D721Med (cell line): ENCODE data around the gene CARD19.

ENCODE experiments used
- DNase-seq: peaks from one replicate; pipeline ENCODE4 v3.0.0; 2011; ENCODE audit warnings: low spot score; ENCODE audit not compliant: insufficient read length
- FAIRE-seq: peaks from 2 replicates; lab custom pipeline; 2011; peaks lifted over from hg19 to GRCh38; lab: Jason Lieb, UNC
- CTCF ChIP-seq: IDR thresholded peaks from 2 replicates; pipeline ENCODE4 v1.5.1; 2012; ENCODE audit warnings: mild to moderate bottlenecking, control low read depth; ENCODE audit not compliant: insufficient read depth; ENCODE audit errors: missing control alignments

CARD19 gene

GRCh38 chr9:93151097-93151784 lies 55.2 kb downstream of the CARD19 start:
- TF ChIP-seq CTCF, result no peak
- DNase-seq (no peak), FAIRE-seq (no peak)

GRCh38 chr9:93154293-93154903 lies 58.4 kb downstream of the CARD19 start:
- FAIRE-seq (no peak), DNase-seq (peak; percentile 87)
- peak; percentile 55 for TF ChIP-seq CTCF

GRCh38 chr9:93155716-93156474 lies 59.9 kb downstream of the CARD19 start:
- FAIRE-seq, result no peak
- no peak for TF ChIP-seq CTCF
- DNase-seq, result no peak

DNA sequence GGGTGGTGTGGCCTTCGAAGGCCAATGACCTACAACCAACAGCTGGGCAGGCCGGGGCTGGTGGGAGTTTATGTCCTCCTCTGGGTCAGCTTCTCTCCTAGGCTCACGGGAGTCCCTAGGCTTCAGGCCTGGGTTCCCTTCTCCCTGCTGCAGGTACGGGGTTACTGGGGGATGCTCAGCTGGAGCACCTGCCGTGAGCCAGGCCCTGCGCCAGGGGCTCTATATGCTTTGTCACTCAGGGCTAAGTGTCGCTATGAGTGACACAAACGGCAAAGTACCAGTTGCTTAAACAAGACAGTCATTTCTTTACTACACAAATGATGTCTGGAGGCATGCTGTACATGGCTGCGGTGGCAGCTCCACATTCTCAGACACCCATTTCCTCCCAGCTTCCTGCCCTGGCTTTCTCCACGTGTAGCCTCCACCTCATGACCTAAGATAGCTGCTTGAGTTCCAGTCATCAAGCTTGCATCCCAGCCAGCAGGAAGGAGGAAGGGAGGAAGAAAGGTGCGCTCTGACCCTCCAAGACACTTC lies 60.5 kb downstream of the CARD19 start:
- FAIRE-seq (no peak), DNase-seq (no peak)
- no peak for TF ChIP-seq CTCF

- DNase-seq, result peak; percentile 69
- peak; percentile 94 for TF ChIP-seq CTCF
- no peak for FAIRE-seq
These were observed 63.8 kb downstream of the CARD19 start for GRCh38 chr9:93159601-93160471.

DNA sequence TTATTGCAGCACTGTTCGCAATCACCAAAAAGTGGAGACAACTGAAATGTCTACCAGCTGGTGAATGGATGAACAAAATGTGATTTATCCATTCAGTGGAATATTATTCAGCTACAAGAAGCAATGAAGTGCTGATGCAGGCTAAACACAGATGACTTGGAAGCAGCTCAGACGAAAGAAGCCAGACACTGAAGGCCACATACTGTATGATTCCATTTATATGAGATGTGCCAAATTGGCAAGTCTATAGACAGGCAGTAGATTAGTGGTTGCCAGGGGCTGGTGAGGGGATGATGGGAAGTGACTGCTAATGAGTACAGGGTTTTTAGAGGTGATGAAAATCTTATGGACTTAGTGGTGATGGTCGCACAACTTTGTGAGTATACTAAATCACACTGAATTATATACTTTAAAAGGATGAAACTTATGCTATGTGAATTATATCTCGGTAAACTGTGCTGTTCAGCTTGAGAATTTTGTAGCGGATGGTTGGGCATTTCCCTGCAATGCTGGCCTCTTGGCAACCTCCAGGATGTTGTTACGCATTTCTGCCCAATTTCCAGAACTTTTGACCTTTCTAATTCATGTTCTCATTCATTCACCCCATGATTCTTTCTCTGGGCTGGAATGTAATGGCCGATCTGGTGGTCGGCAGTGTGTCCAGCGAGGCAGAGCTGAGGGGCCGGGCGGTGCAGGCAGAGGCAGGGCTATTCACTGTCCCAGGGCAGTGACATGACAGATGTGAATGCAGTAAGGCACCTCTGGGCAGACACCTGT lies 66.0 kb downstream of the CARD19 start:
- no peak for FAIRE-seq
- TF ChIP-seq CTCF, result no peak
- DNase-seq, result no peak
